OCI-LY1 (cell line): ENCODE measurements around the gene PDGFRA.

ENCODE experiments used
- CTCF ChIP-seq: fragments of 200-600 bp; sonication (generic), shearing (Covaris generic); IDR thresholded peaks from 2 replicates; pipeline ENCODE4 v1.5.1; 2017; ENCODE audit warnings: mild to moderate bottlenecking, antibody characterized with exemption, low read length, moderate library complexity, mixed read lengths
- EZH2 ChIP-seq: fragments of 200-600 bp; sonication (generic), shearing (Covaris generic); IDR thresholded peaks from 2 replicates; pipeline ENCODE4 v1.8.0; 2017; ENCODE audit warnings: borderline replicate concordance, mixed run types, mild to moderate bottlenecking, antibody characterized with exemption, low read length, moderate library complexity, mixed read lengths

DNA sequence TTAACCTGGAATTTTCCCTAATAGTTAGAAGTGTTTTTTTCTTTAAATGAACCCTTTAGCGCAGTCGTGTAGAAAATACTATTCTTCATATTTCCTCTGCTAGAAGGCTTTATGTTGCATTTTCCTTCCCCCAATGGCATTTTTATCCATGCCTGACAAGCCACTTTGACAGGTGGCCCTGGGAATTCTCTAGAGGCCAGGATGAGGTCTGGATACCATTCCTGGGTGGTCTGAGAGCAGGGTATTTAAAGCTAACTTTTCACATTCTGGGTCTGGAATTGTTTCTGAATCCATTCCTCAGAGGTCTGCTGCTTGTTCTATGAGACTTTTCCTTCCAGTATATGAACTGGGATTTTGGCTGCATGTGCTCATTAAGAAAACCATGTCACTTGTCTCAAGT, 31.2 kb upstream of the PDGFRA start:
- TF ChIP-seq EZH2 (no peak), CTCF (no peak)
